ENCODE data around the gene USP44.

- TF ChIP-seq EZH2 (IDR thresholded peaks at IDR 0.05; ENCODE audit: low read length, unreplicated experiment): no peak
- TF ChIP-seq CTCF (conservative IDR thresholded peaks at IDR 0.05; ENCODE audit: low read depth, low read length): no peak
- no peak for TF ChIP-seq EZH2phosphoT487 (IDR thresholded peaks at IDR 0.05; ENCODE audit: borderline replicate concordance, low read length)
Measured at GRCh38 chr12:95509300-95509699, 42.0 kb downstream of the USP44 start.

Measured in PC-3 (cell line).